H1 (cell line): ENCODE measurements around the gene RASD1. TPM values are rescaled to one million over a fixed set of nuclear protein-coding genes. Genes with fewer than 3 reads are reported as not detected.

Experiments used
- CTCF ChIA-PET: fragments of 300-600 bp; sonication (Branson Sonifier 250); formaldehyde crosslinking; loops from one replicate; lab custom pipeline; 2021; ENCODE audit not compliant: partially characterized antibody; lab: Charles Lee
- POLR2A ChIA-PET: fragments of 300-600 bp; sonication (Branson Sonifier 250); formaldehyde crosslinking; loops from one replicate; lab custom pipeline; 2021; ENCODE audit warnings: inconsistent platforms; ENCODE audit not compliant: partially characterized antibody; lab: Charles Lee
- DNase-seq, 2 experiments: peaks; one replicate each; pipeline versions ENCODE4 v3.0.0 to v3.0.0-alpha.2; 2010 to 2022; ENCODE audit warnings: low spot score in 2 of 2, low read depth in 1 of 2, mixed read lengths in 1 of 2
- FAIRE-seq: peaks from 2 replicates; lab custom pipeline; 2011; peaks lifted over from hg19 to GRCh38; lab: Jason Lieb, UNC
- H2AFZ ChIP-seq: 2 replicates; pipeline ENCODE4 v1.8.1; 2012; ENCODE audit warnings: low read length, inconsistent platforms
- H2AK5ac ChIP-seq: 2 replicates; pipeline ENCODE4 v1.6.1; 2013; ENCODE audit warnings: low read depth, low read length
- H2BK120ac ChIP-seq: replicated peaks from 2 replicates; pipeline ENCODE3; 2013; ENCODE audit warnings: low read depth, low read length, inconsistent platforms
- H2BK12ac ChIP-seq: 2 replicates; pipeline ENCODE4 v1.6.1; 2013; ENCODE audit warnings: low read depth, low read length
- H2BK15ac ChIP-seq: 2 replicates; pipeline ENCODE4 v1.6.1; 2013; ENCODE audit warnings: low read length
- H2BK20ac ChIP-seq: 2 replicates; pipeline ENCODE4 v1.6.1; 2013; ENCODE audit warnings: low read length
- H2BK5ac ChIP-seq: 2 replicates; pipeline ENCODE4 v1.6.1; 2013; ENCODE audit warnings: low read depth, low read length
- H3K14ac ChIP-seq: 2 replicates; pipeline ENCODE4 v1.6.1; 2013; ENCODE audit warnings: inconsistent platforms; ENCODE audit not compliant: insufficient read length
- H3K18ac ChIP-seq: 2 replicates; pipeline ENCODE4 v1.6.1; 2013; ENCODE audit warnings: low read length; ENCODE audit errors: extremely low read depth
- H3K23ac ChIP-seq: 2 replicates; pipeline ENCODE4 v1.6.1; 2013; ENCODE audit warnings: inconsistent platforms; ENCODE audit not compliant: insufficient read length
- H3K23me2 ChIP-seq: 2 replicates; pipeline ENCODE4 v1.6.1; 2013; ENCODE audit warnings: low read depth, low read length
- H3K27ac ChIP-seq: 2 replicates; pipeline ENCODE4 v1.6.1; 2011; ENCODE audit warnings: low read depth, low read length, inconsistent platforms
- H3K27me3 ChIP-seq, 4 experiments: replicated peaks in 1 of 4; 1 replicate in 1 of 4; 2 replicates in 3 of 4; pipeline versions ENCODE4 v1.6.1 to v1.8.1; 2011 to 2013; ENCODE audit warnings: low read length in 3 of 4, mild to moderate bottlenecking in 3 of 4, inconsistent platforms in 2 of 4, mixed read lengths in 2 of 4, moderate library complexity in 1 of 4; ENCODE audit not compliant: control insufficient read depth in 3 of 4, insufficient read depth in 3 of 4; ENCODE audit errors: extremely low read depth in 1 of 4
- H3K36me3 ChIP-seq, 4 experiments: 2 replicates each; pipeline versions ENCODE4 v1.6.1 to v1.8.1; 2011 to 2013; ENCODE audit warnings: mild to moderate bottlenecking in 4 of 4, low read length in 3 of 4, moderate library complexity in 2 of 4, control low read depth in 1 of 4, inconsistent platforms in 1 of 4; ENCODE audit not compliant: insufficient read depth in 4 of 4, control insufficient read depth in 2 of 4
- H3K4ac ChIP-seq: replicated peaks from 2 replicates; pipeline ENCODE3; 2013; ENCODE audit warnings: low read length, low read depth, mixed read lengths, inconsistent platforms; ENCODE audit not compliant: insufficient read length
- H3K4me1 ChIP-seq, 4 experiments: replicated peaks in 1 of 4; 1 replicate in 1 of 4; 2 replicates in 3 of 4; pipeline versions ENCODE4 v1.6.1 to v1.8.1; 2011 to 2013; ENCODE audit warnings: low read length in 3 of 4, inconsistent platforms in 2 of 4, mixed read lengths in 1 of 4; ENCODE audit not compliant: insufficient read depth in 4 of 4, control insufficient read depth in 3 of 4
- H3K4me2 ChIP-seq, 2 experiments: 2 replicates each; pipeline versions ENCODE4 v1.6.1 to v1.8.1; 2011 to 2013; ENCODE audit warnings: low read depth in 2 of 2, low read length in 2 of 2, control low read depth in 1 of 2, inconsistent platforms in 1 of 2, mild to moderate bottlenecking in 1 of 2; ENCODE audit not compliant: insufficient read depth in 1 of 2
- H3K4me3 ChIP-seq, 4 experiments: fragments of 200-600, 300-600 bp in 1 of 4; sonication (generic), shearing (Covaris generic), sonication (Bioruptor Twin) in 1 of 4; 2 replicates each; pipeline versions ENCODE4 v1.5.1 to v1.8.1; 2011 to 2016; ENCODE audit warnings: low read length in 4 of 4, low read depth in 3 of 4, control low read depth in 2 of 4, inconsistent platforms in 2 of 4, mild to moderate bottlenecking in 2 of 4, mixed read lengths in 1 of 4, moderate library complexity in 1 of 4; ENCODE audit not compliant: insufficient read depth in 2 of 4; ENCODE audit errors: extremely low read depth in 1 of 4
- H3K56ac ChIP-seq: replicated peaks from 2 replicates; pipeline ENCODE3; 2013; ENCODE audit warnings: low read depth, mild to moderate bottlenecking, mixed read lengths, low read length, inconsistent platforms; ENCODE audit not compliant: insufficient read length
- H3K79me1 ChIP-seq: 2 replicates; pipeline ENCODE4 v1.6.1; 2013; ENCODE audit warnings: low read depth, low read length, control low read depth
- H3K79me2 ChIP-seq, 2 experiments: 2 replicates each; pipeline versions ENCODE4 v1.6.1 to v1.8.1; 2012 to 2013; ENCODE audit warnings: low read length in 2 of 2, mild to moderate bottlenecking in 2 of 2, inconsistent platforms in 1 of 2; ENCODE audit not compliant: insufficient read depth in 2 of 2, control insufficient read depth in 1 of 2
- H3K9ac ChIP-seq, 4 experiments: replicated peaks in 1 of 4; 1 replicate in 1 of 4; 2 replicates in 3 of 4; pipeline versions ENCODE4 v1.6.1 to v1.8.1; 2011 to 2013; ENCODE audit warnings: low read depth in 3 of 4, low read length in 3 of 4, control low read depth in 2 of 4, mild to moderate bottlenecking in 2 of 4, moderate library complexity in 2 of 4, inconsistent platforms in 1 of 4; ENCODE audit errors: extremely low read depth in 1 of 4
- H3K9me3 ChIP-seq, 2 experiments: 2 replicates each; pipeline versions ENCODE4 v1.6.1 to v1.8.1; 2012 to 2013; ENCODE audit warnings: mild to moderate bottlenecking in 2 of 2, moderate library complexity in 2 of 2, control low read depth in 1 of 2, inconsistent platforms in 1 of 2, low read depth in 1 of 2, low read length in 1 of 2, mixed read lengths in 1 of 2; ENCODE audit not compliant: insufficient read depth in 2 of 2
- H4K20me1 ChIP-seq, 2 experiments: replicated peaks in 1 of 2; 2 replicates each; pipeline versions ENCODE3 to v1.8.1; 2011 to 2013; ENCODE audit warnings: inconsistent platforms in 2 of 2, low read length in 2 of 2, mild to moderate bottlenecking in 1 of 2; ENCODE audit not compliant: insufficient read depth in 2 of 2, control insufficient read depth in 1 of 2
- H4K5ac ChIP-seq: 2 replicates; pipeline ENCODE4 v1.6.1; 2013; ENCODE audit warnings: low read length, low read depth, mixed read lengths, inconsistent platforms; ENCODE audit not compliant: insufficient read length
- H4K8ac ChIP-seq: 2 replicates; pipeline ENCODE4 v1.8.0; 2013; ENCODE audit warnings: mild to moderate bottlenecking, moderate library complexity, low read length, inconsistent platforms; ENCODE audit not compliant: insufficient read depth; ENCODE audit errors: extremely low read depth
- H4K91ac ChIP-seq: replicated peaks from 2 replicates; pipeline ENCODE3; 2013; ENCODE audit warnings: low read length, mixed read lengths, inconsistent platforms; ENCODE audit not compliant: insufficient read length
- CEBPB ChIP-seq: IDR thresholded peaks from 2 replicates; pipeline ENCODE4 v1.6.1; 2012; ENCODE audit warnings: low read depth, low read length
- RFX5 ChIP-seq: IDR thresholded peaks from 2 replicates; pipeline ENCODE4 v1.6.1; 2011; ENCODE audit warnings: low read depth, low read length, improper control_type of control experiment, borderline replicate concordance
- SIN3A ChIP-seq, 2 experiments: IDR thresholded peaks in 1 of 2; conservative IDR thresholded peaks in 1 of 2; 2 replicates each; pipeline ENCODE4 v1.6.1; 2011 to 2012; ENCODE audit warnings: low read length in 2 of 2, improper control_type of control experiment in 1 of 2, low read depth in 1 of 2, mild to moderate bottlenecking in 1 of 2
- WGBS, 2 experiments: shearing (Covaris generic) in 1 of 2; methylation state at CpG; one replicate each; pipeline versions ENCODE4 v1.1.6 to v1.1.7; 2013 to 2015; ENCODE audit warnings: low lambda C conversion rate in 2 of 2, mixed read lengths in 2 of 2, inconsistent platforms in 1 of 2, low coverage in 1 of 2, missing lambda C conversion rate in 1 of 2; ENCODE audit not compliant: insufficient replicate concordance in 2 of 2, insufficient coverage in 1 of 2, insufficient read length in 1 of 2; ENCODE audit errors: extremely low coverage in 1 of 2, missing lambda C conversion rate in 1 of 2; 5-methylcytosine and 5-hydroxymethylcytosine counted together
- polyA plus RNA-seq, 7 experiments: library from polyadenylated mRNA; depleted of rRNA in 3 of 7; stranded (reverse) in 5 of 7; unstranded in 2 of 7; fragments of >200 nt in 5 of 7; fragments of 200-250 nt in 2 of 7; gene quantifications; 1 replicate in 5 of 7; 2 replicates in 1 of 7; 4 replicates in 1 of 7; pipeline versions ENCODE4 v1.2.1 to v1.2.3, GENCODE V29; 2011 to 2013; ENCODE audit warnings: missing spikeins in 2 of 7, mixed read lengths in 2 of 7
- total RNA-seq: library from RNA; stranded (reverse); fragmentation: NEBNext Ultra II Directional; extraction: Animal tissue kit (Norgen Biotek cat#: 25700); gene quantifications from 2 replicates; pipeline ENCODE4 v1.2.1, GENCODE V29; 2021

Gene RASD1
- total and polyA plus RNA-seq, 2 of the 8 experiments (the other 6 are each of a cell fraction or from before 2014, with no cell fraction given): 2.3 to 2.6 TPM

DNA sequence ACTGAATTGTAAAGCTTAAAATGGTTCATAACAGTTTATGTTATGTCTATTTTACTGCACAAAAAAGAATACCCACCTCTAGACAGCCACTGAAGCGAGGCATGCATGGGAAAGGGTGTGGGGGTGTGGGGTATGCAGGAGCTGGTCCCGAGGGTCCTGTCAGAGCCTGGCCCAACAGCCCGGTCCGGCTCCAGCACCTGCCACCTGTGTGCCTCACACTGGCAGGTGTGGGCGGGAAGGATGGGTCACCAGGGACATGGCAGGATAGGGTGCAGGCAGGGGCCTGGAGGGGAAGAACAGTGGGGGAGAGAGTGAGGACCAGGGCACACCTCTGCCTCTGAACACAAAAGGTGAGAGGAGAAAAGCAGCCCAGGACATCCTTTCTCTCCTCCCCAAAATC lies 22.8 kb upstream of the RASD1 start:
- H2BK20ac ChIP-seq: no peak overlapping the region
- DNase-seq (no peak), FAIRE-seq (no peak)
- no peak overlapping the region for H2AFZ ChIP-seq
- H2BK5ac ChIP-seq: no peak overlapping the region
- no peak overlapping the region for H3K4me2 ChIP-seq
- H3K4me3 ChIP-seq: no peak overlapping the region
- no peaks in the 10 kb centered on the region for H3K27me3 ChIP-seq
- no peak overlapping the region for H3K27ac ChIP-seq
- no peak overlapping the region for H3K23ac ChIP-seq
- no peaks in the 10 kb centered on the region; the same call in 1 of the 2 replicates for H3K23me2 ChIP-seq
- H3K36me3 ChIP-seq: no peaks in the 10 kb centered on the region
- 90% methylated on average over 4 of the region's 5 CpGs; no CpG with 5 or more reads in 1 of the 2 experiments for WGBS, 2 experiments
- H4K20me1 ChIP-seq: no peaks in the 10 kb centered on the region
- H2BK120ac ChIP-seq: no peak overlapping the region
- no peak overlapping the region for H3K9ac ChIP-seq
- H2BK15ac ChIP-seq: no peak overlapping the region
- H3K14ac ChIP-seq: no peak overlapping the region
- no peak overlapping the region for H4K5ac ChIP-seq
- H2BK12ac ChIP-seq: no peak overlapping the region
- peak overlapping the region; percentile 31; the same call in 1 of the 2 replicates for H4K8ac ChIP-seq
- H4K91ac ChIP-seq: no peak overlapping the region
- no peaks in the 10 kb centered on the region for H3K79me2 ChIP-seq
- no peak overlapping the region for H3K4ac ChIP-seq
- H3K9me3 ChIP-seq: no peaks in the 10 kb centered on the region
- no peak overlapping the region for H3K56ac ChIP-seq
- H2AK5ac ChIP-seq: no peak overlapping the region
- no peak overlapping the region for H3K18ac ChIP-seq
- ChIA-PET POLR2A (interaction anchor here (1.1 to 1.9 kb wide), 3 partner anchors 12 to 28 kb away, joined by 3 to 6 read pairs (median 5); partner anchors contain the start of gene RASD1), CTCF (interaction anchor here (0.8 to 5.7 kb wide), 9 partner anchors 9 to 161 kb away, joined by 3 to 32 read pairs (median 3); partner anchors contain the start of gene RASD1)
- H3K79me1 ChIP-seq: no peaks in the 10 kb centered on the region
- peaks cover 4 to 33% (median 24%) of the 10 kb centered on the region in 4 experiments for H3K4me1 ChIP-seq
- TF ChIP-seq SIN3A (conservative IDR thresholded peaks at IDR 0.05 in 1 of 2, IDR thresholded peaks at IDR 0.05 in 1 of 2; ENCODE audit: low read depth in 1 of 2, low read length in 2 of 2) (no peak), CEBPB (no peak), RFX5 (no peak)
